NCI-H345 (cell line): ENCODE data around the gene FKBP2.

Experiments used
- DNase-seq: peaks from one replicate; lab custom pipeline; 2025; lab: John Stamatoyannopoulos, UW

The FKBP2 gene

DNA sequence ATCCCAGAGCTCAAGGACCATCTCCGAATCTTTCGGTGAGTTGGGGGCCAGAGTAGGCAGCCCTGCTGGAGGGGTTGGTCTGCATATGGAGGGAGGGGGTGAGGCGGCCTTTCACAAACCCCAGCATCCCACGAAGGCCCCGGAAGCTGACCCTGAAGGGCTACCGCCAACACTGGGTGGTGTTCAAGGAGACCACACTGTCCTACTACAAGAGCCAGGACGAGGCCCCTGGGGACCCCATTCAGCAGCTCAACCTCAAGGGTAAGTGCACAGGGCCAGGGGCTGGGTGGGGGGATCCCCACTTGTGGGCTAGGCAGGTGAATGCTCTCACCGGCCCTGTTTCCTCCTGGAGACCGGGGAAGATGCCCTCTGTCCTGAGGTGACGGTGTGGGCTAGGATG is 21.1 kb upstream of the FKBP2 start:
- no peak for DNase-seq

- DNase-seq: no peak
These were observed 20.6 kb upstream of the FKBP2 start for GRCh38 chr11:64220271-64220670.

DNA sequence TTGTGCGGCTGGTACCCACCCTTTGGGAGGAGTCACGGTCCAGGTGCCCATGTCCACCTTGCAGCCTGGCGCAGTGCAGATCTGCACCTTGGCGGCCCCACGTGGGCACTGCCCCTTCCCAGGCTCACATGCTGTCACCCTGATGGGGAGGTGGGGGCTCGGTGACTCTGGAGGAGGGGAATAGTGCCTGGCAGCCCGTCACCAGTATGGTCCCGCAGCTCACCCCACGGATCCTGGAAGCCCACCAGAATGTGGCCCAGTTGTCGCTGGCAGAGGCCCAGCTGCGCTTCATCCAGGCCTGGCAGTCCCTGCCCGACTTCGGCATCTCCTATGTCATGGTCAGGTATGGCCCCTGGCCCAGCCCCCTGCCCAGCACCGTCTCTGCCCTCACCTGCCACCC is 20.1 kb upstream of the FKBP2 start:
- DNase-seq: no peak

GRCh38 chr11:64222651-64223000 is 18.3 kb upstream of the FKBP2 start:
- DNase-seq: no peak

DNA sequence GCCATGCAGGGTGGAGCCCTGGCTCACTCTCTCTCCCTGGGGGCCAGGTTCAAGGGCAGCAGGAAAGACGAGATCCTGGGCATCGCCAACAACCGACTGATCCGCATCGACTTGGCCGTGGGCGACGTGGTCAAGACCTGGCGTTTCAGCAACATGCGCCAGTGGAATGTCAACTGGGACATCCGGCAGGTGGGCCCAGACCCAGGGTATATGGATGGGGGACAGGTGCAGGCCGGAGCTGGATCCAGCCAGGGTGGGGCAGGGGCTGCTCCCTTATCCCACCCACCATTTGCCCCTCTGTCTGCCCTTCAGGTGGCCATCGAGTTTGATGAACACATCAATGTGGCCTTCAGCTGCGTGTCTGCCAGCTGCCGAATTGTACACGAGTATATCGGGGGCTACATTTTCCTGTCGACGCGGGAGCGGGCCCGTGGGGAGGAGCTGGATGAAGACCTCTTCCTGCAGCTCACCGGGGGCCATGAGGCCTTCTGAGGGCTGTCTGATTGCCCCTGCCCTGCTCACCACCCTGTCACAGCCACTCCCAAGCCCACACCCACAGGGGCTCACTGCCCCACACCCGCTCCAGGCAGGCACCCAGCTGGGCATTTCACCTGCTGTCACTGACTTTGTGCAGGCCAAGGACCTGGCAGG is 17.8 kb upstream of the FKBP2 start:
- no peak for DNase-seq

GRCh38 chr11:64224151-64224890 is 16.6 kb upstream of the FKBP2 start:
- DNase-seq: no peak

- no peak for DNase-seq
These were observed 15.8 kb upstream of the FKBP2 start for GRCh38 chr11:64224891-64225607.

DNA sequence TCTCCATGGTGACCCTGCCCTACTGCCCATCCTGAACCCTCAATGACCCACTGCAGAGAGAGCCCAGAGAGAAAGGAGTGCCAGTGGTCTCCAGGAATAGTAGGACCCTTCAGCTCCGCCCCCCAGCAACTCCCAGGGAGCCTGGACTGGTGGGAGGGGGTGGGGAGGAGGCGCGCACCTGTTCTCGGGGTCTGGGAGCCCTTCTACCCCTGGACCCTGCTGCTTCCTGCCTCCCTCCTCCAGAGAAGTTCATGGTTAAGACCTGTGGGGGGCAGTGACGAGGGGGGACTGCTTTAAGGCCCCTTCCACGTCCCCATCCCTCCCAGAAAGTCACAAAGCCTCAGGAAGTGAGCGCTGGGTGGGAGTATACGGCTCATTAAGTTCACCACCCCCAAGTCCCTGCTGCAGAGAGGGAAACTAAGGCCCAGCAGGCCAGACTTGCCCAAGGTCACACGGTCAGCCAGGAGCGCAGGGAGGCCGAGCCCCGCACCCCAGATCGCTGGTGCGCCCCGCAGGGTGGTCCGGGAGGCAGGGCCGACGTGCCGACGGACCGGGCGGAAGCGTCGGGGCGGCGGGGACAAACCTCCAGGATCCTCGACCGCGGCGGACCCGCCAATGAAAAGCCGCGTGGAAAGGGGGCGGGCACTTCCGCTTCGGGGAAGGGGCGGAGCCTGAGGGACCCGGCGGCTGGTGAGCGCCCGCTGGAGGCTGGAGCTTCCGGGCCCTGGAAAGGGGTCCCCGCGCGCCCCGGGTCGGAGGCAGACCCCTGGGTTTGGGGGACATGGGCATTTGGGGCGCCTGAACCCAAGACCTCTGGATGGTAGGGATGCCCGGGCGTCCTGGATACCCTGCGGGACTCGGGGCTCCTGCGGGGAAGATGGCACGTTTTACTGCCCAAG is 15.0 kb upstream of the FKBP2 start, which contains the start of the genes NUDT22 and TRPT1:
NUDT22 (plus strand) TSS at position 667 of the 899 bp plus-strand sequence. CDS start 379 bp downstream, outside the sequence.
TRPT1 (minus strand) TSS at position 579 of the 899 bp plus-strand sequence; CDS start at position 253, 326 bp downstream.
- peak; percentile 91 for DNase-seq

DNA sequence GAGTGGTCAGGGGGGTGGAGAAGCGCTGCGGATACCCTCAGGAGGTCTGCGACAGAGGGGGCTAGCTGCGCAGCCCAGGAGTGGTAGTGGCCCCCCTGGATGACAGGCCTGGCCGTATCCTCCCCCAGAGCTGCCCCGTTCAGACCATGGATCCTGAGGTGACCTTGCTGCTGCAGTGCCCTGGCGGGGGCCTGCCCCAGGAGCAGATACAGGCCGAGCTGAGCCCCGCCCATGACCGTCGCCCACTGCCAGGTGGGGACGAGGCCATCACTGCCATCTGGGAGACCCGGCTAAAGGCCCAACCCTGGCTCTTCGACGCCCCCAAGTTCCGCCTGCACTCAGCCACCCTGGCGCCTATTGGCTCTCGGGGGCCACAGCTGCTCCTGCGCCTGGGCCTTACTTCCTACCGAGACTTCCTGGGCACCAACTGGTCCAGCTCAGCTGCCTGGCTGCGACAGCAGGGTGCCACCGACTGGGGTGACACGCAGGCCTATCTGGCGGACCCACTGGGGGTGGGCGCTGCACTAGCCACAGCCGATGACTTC is 14.3 kb upstream of the FKBP2 start:
- DNase-seq: peak; percentile 44

DNA sequence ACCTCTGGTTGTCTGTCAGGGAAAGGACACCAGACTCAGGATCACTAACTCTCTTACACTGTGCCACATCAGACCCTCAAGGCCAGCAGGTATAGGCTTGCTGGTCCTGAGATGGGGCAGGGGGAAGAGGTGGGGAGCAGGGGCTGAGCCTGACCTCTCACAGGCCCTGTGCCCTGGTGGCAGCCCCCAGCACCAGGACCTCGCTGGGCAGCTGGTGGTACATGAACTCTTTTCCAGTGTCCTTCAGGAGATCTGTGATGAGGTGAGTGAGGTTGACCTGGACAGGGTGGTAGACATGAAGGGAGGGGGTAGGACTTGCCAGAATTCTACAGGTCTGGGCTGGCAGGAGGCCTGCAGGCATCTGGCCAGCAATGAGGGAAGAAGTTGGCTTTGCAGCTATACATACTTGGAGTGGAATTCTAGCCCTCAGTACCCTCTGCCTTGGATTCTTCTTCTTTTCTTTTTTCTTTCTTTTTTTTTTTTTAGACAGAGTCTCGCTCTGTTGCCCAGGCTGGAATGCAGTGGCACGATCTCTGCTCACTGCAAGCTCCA is 13.4 kb upstream of the FKBP2 start:
- DNase-seq: no peak

- no peak for DNase-seq
These were observed 11.7 kb upstream of the FKBP2 start for GRCh38 chr11:64229090-64229743.

- DNase-seq: no peak
These were observed 11.1 kb upstream of the FKBP2 start for GRCh38 chr11:64229744-64230170.

- DNase-seq: peak; percentile 97
These were observed 10.5 kb upstream of the FKBP2 start, which contains the start of gene DNAJC4 for GRCh38 chr11:64230171-64230984. Gene DNAJC4, plus strand, starts transcription at chr11:64230548. Its CDS starts 307 bp downstream, at chr11:64230855.

GRCh38 chr11:64230985-64231365 is 9.9 kb upstream of the FKBP2 start:
- no peak for DNase-seq

DNA sequence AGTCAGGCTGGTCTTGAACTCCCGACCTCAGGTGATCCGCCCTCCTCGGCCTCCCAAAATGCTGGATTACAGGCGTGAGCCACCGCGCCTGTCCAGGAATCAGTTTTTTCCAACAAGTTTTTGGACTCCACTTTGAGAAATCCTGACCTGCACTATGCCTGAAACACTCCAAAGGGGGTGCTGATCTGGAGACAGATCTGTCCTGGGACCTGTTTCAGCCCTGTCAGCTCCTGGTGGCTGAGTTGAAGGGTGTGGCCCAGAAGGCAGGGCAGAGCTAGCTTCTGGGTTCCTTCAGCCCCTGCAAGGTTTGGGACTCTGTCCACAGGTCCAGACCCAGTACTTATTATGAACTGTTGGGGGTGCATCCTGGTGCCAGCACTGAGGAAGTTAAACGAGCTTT is 9.3 kb upstream of the FKBP2 start:
- DNase-seq: no peak

DNA sequence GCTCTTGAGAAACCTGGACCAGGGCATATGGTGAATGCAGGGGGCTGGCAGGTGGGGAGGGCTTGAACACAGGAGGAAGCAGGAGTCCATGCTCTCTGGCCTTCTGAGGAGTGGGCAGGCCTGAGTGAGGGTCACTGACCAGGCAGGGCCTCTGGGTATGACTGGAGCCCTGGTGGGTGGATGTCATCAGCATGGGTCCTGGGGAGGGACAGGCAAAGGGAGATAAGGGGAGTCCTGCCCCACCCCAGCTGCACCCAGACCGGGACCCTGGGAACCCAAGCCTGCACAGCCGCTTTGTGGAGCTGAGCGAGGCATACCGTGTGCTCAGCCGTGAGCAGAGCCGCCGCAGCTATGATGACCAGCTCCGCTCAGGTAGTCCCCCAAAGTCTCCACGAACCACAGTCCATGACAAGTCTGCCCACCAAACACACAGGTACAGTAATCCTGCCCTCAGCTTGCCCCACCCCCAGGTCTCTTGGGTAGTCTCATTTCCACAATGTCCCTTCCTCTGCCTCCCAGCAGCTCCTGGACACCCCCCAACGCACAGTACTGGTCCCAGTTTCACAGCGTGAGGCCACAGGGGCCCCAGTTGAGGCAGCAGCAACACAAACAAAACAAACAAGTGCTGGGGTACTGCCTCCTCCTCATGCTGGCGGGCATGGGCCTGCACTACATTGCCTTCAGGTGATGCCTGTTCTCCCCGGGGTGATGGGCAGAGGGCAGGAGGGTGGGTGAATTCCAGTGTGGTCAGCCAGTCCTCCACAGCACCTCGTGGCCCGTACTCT is 8.5 kb upstream of the FKBP2 start:
- DNase-seq: no peak

DNA sequence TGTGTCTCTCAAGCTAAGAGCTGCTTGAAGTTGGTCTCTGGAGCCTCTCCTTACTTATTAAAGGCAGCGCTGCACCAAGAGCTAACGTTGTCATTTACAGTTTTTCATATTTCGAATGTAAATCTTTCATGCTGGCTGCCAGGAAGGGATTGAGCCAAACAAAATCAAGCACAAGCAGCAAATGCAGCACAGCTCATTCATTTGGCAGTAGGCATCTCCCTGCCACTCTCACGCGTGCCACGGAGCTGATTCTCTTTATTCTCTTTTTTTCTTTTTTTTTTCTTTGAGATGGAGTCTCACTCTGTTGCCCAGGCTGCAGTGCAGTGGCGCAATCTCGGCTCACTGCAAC is 8.0 kb upstream of the FKBP2 start:
- DNase-seq: no peak

GRCh38 chr11:64233913-64234586 is 6.8 kb upstream of the FKBP2 start, which contains the start of gene VEGFB:
Gene VEGFB, plus strand, starts transcription at chr11:64234584. Its CDS starts 250 bp downstream, at chr11:64234834.
- DNase-seq: peak; percentile 83
